Measurements from ENCODE around the gene SREBF1. TPM values are rescaled to one million over a fixed set of nuclear protein-coding genes. Genes with fewer than 3 reads are reported as not detected.

SREBF1 gene
- total RNA-seq, 2 experiments from 2014 or later, result 103 to 116 TPM

GRCh38 chr17:17853811-17854447 lies 17.1 kb upstream of the SREBF1 start:
- Mint-ChIP-seq H3K4me1 (ENCODE audit: low read depth) (peaks cover 70% of the 10 kb centered on the region), H3K27ac (peak overlapping the region; percentile 98), H3K9me3 (no peaks in the 10 kb centered on the region), H3K27me3 (no peaks in the 10 kb centered on the region), H3K4me3 (peak overlapping the region; percentile 64), H3K36me3 (ENCODE audit: low read depth) (peaks cover 1% of the 10 kb centered on the region)
- DNase-seq (peak; percentile 84), ATAC-seq (peak; percentile 49)
- TF ChIP-seq, protein P1, sequence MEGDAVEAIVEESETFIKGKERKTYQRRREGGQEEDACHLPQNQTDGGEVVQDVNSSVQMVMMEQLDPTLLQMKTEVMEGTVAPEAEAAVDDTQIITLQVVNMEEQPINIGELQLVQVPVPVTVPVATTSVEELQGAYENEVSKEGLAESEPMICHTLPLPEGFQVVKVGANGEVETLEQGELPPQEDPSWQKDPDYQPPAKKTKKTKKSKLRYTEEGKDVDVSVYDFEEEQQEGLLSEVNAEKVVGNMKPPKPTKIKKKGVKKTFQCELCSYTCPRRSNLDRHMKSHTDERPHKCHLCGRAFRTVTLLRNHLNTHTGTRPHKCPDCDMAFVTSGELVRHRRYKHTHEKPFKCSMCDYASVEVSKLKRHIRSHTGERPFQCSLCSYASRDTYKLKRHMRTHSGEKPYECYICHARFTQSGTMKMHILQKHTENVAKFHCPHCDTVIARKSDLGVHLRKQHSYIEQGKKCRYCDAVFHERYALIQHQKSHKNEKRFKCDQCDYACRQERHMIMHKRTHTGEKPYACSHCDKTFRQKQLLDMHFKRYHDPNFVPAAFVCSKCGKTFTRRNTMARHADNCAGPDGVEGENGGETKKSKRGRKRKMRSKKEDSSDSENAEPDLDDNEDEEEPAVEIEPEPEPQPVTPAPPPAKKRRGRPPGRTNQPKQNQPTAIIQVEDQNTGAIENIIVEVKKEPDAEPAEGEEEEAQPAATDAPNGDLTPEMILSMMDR (IDR thresholded peaks at IDR 0.05), result no peak
- CTCF ChIA-PET, result interaction anchor here (0.7 to 11.3 kb wide), 13 partner anchors 8 to 1201 kb away, joined by 3 to 83 read pairs (median 4); partner anchors contain the start of genes RAI1 and SREBF1
- POLR2A ChIA-PET, result interaction anchor here (0.5 to 19.1 kb wide), 10 partner anchors 10 to 172 kb away, joined by 3 to 617 read pairs (median 6); partner anchors contain the start of gene SREBF1
- intact Hi-C loops (cut with micrococcal nuclease), result loop anchor here (5.0 kb wide), 1 partner anchor 37 kb away; no protein-coding TSS in a partner anchor

GRCh38 chr17:17852930-17853329 lies 16.1 kb upstream of the SREBF1 start:
- intact Hi-C loops (cut with micrococcal nuclease), result loop anchor here (5.0 kb wide), 1 partner anchor 36 kb away; no protein-coding TSS in a partner anchor
- no peak for DNase-seq

GRCh38 chr17:17851103-17852002 lies 14.6 kb upstream of the SREBF1 start:
- ChIA-PET CTCF (interaction anchor here (1.0 to 11.3 kb wide), 5 partner anchors 8 to 182 kb away, joined by 3 to 83 read pairs (median 4); partner anchors contain the start of gene SREBF1), POLR2A (interaction anchor here (0.7 to 19.1 kb wide), 8 partner anchors 9 to 331 kb away, joined by 3 to 617 read pairs (median 4); partner anchors contain the start of gene SREBF1)
- H3K9me3 Mint-ChIP-seq, result no peaks in the 10 kb centered on the region
- H3K36me3 Mint-ChIP-seq (ENCODE audit: low read depth), result peaks cover 1% of the 10 kb centered on the region
- no peak for DNase-seq
- peaks cover 87% of the 10 kb centered on the region for H3K4me1 Mint-ChIP-seq (ENCODE audit: low read depth)
- peak overlapping the region; percentile 44 for H3K4me3 Mint-ChIP-seq
- H3K27me3 Mint-ChIP-seq, result no peaks in the 10 kb centered on the region
- peak overlapping the region; percentile 98 for H3K27ac Mint-ChIP-seq
- ATAC-seq, result no peak
- TF ChIP-seq, protein P1 (IDR thresholded peaks at IDR 0.05), result no peak
- intact Hi-C loops (cut with micrococcal nuclease), result loop anchor here (5.0 kb wide), 1 partner anchor 34 kb away; no protein-coding TSS in a partner anchor

More at GRCh38 chr17:17852930-17853329, 16.1 kb upstream of the SREBF1 start:
- peaks cover 80% of the 10 kb centered on the region for H3K4me1 Mint-ChIP-seq (ENCODE audit: low read depth)
- TF ChIP-seq, protein P1 (IDR thresholded peaks at IDR 0.05), result no peak
- no peaks in the 10 kb centered on the region for H3K9me3 Mint-ChIP-seq
- no peak for ATAC-seq
- no peaks in the 10 kb centered on the region for H3K27me3 Mint-ChIP-seq
- peak overlapping the region; percentile 64 for H3K4me3 Mint-ChIP-seq
- peaks cover 1% of the 10 kb centered on the region for H3K36me3 Mint-ChIP-seq (ENCODE audit: low read depth)
- POLR2A ChIA-PET, result interaction anchor here (1.1 to 19.1 kb wide), 6 partner anchors 12 to 102 kb away, joined by 3 to 617 read pairs (median 9); partner anchors contain the start of gene SREBF1
- peak overlapping the region; percentile 98 for H3K27ac Mint-ChIP-seq
- CTCF ChIA-PET, result interaction anchor here (1.2 to 11.3 kb wide), 6 partner anchors 9 to 40 kb away, joined by 4 to 83 read pairs (median 10); partner anchors contain the start of gene SREBF1

DNA sequence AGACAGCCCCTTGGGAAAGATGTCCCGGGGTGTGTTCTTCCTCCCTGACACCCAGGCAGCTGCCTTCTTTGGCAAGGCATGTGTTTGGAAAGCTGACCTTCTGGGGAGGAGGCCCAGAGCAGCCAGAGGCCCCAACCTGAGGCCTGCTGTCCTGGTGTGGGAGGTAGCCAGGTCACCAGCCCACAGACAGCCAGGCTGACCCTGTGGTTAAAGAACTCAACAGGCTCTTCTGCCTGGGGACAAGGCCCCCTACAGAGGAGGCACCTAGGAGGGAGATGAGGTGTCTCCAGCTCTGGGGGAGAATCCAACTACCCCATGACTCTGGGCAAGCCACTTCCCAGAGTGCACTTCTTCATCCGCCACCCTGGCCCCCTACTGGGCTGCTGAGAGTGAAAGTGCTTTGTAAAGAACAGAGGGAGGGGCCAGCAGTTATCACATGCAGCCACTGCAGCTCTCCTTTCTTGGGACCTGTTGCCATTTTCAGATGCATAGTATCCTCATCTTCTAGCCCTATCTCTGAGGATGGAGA lies 13.1 kb upstream of the SREBF1 start:
- H3K4me3 Mint-ChIP-seq, result peak overlapping the region; percentile 44

More for the DNA sequence above, 13.1 kb upstream of the SREBF1 start:
- ATAC-seq, result peak; percentile 73
- H3K36me3 Mint-ChIP-seq (ENCODE audit: low read depth), result peaks cover 1% of the 10 kb centered on the region
- peak overlapping the region; percentile 98 for H3K27ac Mint-ChIP-seq
- ChIA-PET POLR2A (interaction anchor here (1.3 to 19.1 kb wide), 8 partner anchors 9 to 168 kb away, joined by 3 to 617 read pairs (median 10); partner anchors contain the start of gene SREBF1), CTCF (interaction anchor here (0.9 to 11.3 kb wide), 6 partner anchors 8 to 168 kb away, joined by 3 to 83 read pairs (median 6); partner anchors contain the start of gene SREBF1)
- TF ChIP-seq, protein P1 (IDR thresholded peaks at IDR 0.05), result peak; percentile 7
- H3K27me3 Mint-ChIP-seq, result no peaks in the 10 kb centered on the region
- intact Hi-C loops (cut with micrococcal nuclease), result loop anchor here (5.0 kb wide), 1 partner anchor 33 kb away; no protein-coding TSS in a partner anchor
- peaks cover 76% of the 10 kb centered on the region for H3K4me1 Mint-ChIP-seq (ENCODE audit: low read depth)
- DNase-seq, result peak; percentile 96
- H3K9me3 Mint-ChIP-seq, result no peaks in the 10 kb centered on the region
